HCT116 (cell line): ENCODE measurements around the gene EIF3L. TPM values are rescaled to one million over a fixed set of nuclear protein-coding genes. Genes with fewer than 3 reads are reported as not detected.

Source experiments
- ATAC-seq: fragments of 200-7000 bp; cut with Tn5 transposase; 2 replicates; pipeline ENCODE4 v1.9.1; 2020; ENCODE audit warnings: mild to moderate bottlenecking, moderate library complexity
- BruUV-seq: library from RNA; stranded (reverse); fragments of 400-500 nt; replicated peaks from 2 replicates; lab custom pipeline; 2021; lab: Mats Ljungman, UMichigan
- CTCF ChIA-PET: fragments of 300-600 bp; sonication (Branson Sonifier 250); formaldehyde crosslinking; loops from one replicate; lab custom pipeline; 2021; ENCODE audit warnings: antibody characterized with exemption; lab: Charles Lee
- POLR2A ChIA-PET: fragments of 300-600, 350-600 bp; sonication (Branson Sonifier 250); formaldehyde crosslinking; loops from one replicate; lab custom pipeline; 2021; ENCODE audit warnings: antibody characterized with exemption; lab: Charles Lee
- RAD21 ChIA-PET, 2 experiments: fragments of 300-600 bp; sonication (Branson Sonifier 250); formaldehyde crosslinking; loops; one replicate each; lab custom pipeline; 2023; ENCODE audit warnings: low total read pairs in 2 of 2; ENCODE audit not compliant: uncharacterized antibody in 2 of 2, unreplicated experiment in 2 of 2, low non-redundant PET in 1 of 2; lab: Charles Lee
- DNase-seq: peaks from one replicate; pipeline ENCODE4 v3.0.0-alpha.2; 2010; ENCODE audit warnings: low read depth, low spot score
- H2AFZ ChIP-seq: fragments of 200-600 bp; shearing (Covaris generic), sonication (generic); 2 replicates; pipeline ENCODE4 v1.6.1; 2017; ENCODE audit warnings: low read depth, mixed run types, mixed read lengths, antibody characterized with exemption, low read length; ENCODE audit not compliant: poor library complexity, severe bottlenecking
- H3K27ac ChIP-seq: 2 replicates; pipeline ENCODE4 v1.5.1; 2012; ENCODE audit warnings: low read depth, low read length
- H3K27me3 ChIP-seq: fragments of 200-600 bp; sonication (generic); 2 replicates; pipeline ENCODE4 v1.6.1; 2016; ENCODE audit warnings: mixed run types, low read length, mixed read lengths; ENCODE audit not compliant: insufficient read depth
- H3K36me3 ChIP-seq, 2 experiments: fragments of 200-500 bp in 1 of 2; fragments of 200-600 bp in 1 of 2; sonication (Bioruptor generic) in 1 of 2; sonication (generic) in 1 of 2; 2 replicates each; pipeline versions ENCODE4 v1.5.1 to v1.6.1; 2014 to 2016; ENCODE audit warnings: low read length in 2 of 2, inconsistent platforms in 1 of 2, mixed read lengths in 1 of 2, mixed run types in 1 of 2; ENCODE audit not compliant: insufficient read depth in 2 of 2, control insufficient read depth in 1 of 2
- H3K4me1 ChIP-seq, 2 experiments: fragments of 200-600 bp in 1 of 2; sonication (generic) in 1 of 2; 2 replicates each; pipeline versions ENCODE4 v1.5.1 to v1.6.1; 2012 to 2017; ENCODE audit warnings: low read length in 2 of 2, inconsistent platforms in 1 of 2, mild to moderate bottlenecking in 1 of 2, mixed read lengths in 1 of 2, mixed run types in 1 of 2, moderate library complexity in 1 of 2; ENCODE audit not compliant: insufficient read depth in 2 of 2, control insufficient read depth in 1 of 2
- H3K4me2 ChIP-seq: fragments of 200-600 bp; sonication (generic); 2 replicates; pipeline ENCODE4 v1.6.1; 2017; ENCODE audit warnings: mixed run types, low read length, mixed read lengths
- H3K4me3 ChIP-seq, 2 experiments: fragments of 200-600 bp in 1 of 2; sonication (generic) in 1 of 2; replicated peaks in 1 of 2; 2 replicates each; pipeline ENCODE4 v1.5.1; 2011 to 2016; ENCODE audit warnings: low read length in 2 of 2, control low read depth in 1 of 2, low read depth in 1 of 2, mild to moderate bottlenecking in 1 of 2, mixed read lengths in 1 of 2, mixed run types in 1 of 2
- H3K79me2 ChIP-seq: fragments of 200-600 bp; sonication (generic); 2 replicates; pipeline ENCODE4 v1.6.1; 2017; ENCODE audit warnings: mild to moderate bottlenecking, mixed run types, low read length, moderate library complexity, mixed read lengths; ENCODE audit not compliant: insufficient read depth
- H3K9ac ChIP-seq: fragments of 200-600 bp; sonication (generic); 2 replicates; pipeline ENCODE4 v1.6.1; 2016; ENCODE audit warnings: low read length, mixed read lengths
- H3K9me2 ChIP-seq: fragments of 200-600 bp; sonication (generic), shearing (Covaris generic); 2 replicates; pipeline ENCODE4 v1.6.1; 2017; ENCODE audit warnings: mixed run types, mild to moderate bottlenecking, moderate library complexity; ENCODE audit not compliant: insufficient read depth
- H3K9me3 ChIP-seq, 2 experiments: fragments of 200-500 bp in 1 of 2; fragments of 200-600 bp in 1 of 2; sonication (Bioruptor generic) in 1 of 2; sonication (generic) in 1 of 2; 2 replicates each; pipeline ENCODE4 v1.6.1; 2014 to 2017; ENCODE audit warnings: low read length in 2 of 2, mixed read lengths in 2 of 2, inconsistent platforms in 1 of 2, low read depth in 1 of 2, mild to moderate bottlenecking in 1 of 2, mixed run types in 1 of 2, moderate library complexity in 1 of 2; ENCODE audit not compliant: control insufficient read depth in 1 of 2, insufficient read depth in 1 of 2
- H4K20me1 ChIP-seq: fragments of 200-600 bp; sonication (generic), shearing (Covaris generic); 2 replicates; pipeline ENCODE4 v1.6.1; 2017; ENCODE audit warnings: mixed run types, mild to moderate bottlenecking, moderate library complexity; ENCODE audit not compliant: insufficient read depth
- CBX3 ChIP-seq: IDR thresholded peaks from 2 replicates; pipeline ENCODE4 v1.6.1; 2012; ENCODE audit warnings: low read depth
- CTCF ChIP-seq, 3 experiments: fragments of 200-600 bp in 1 of 3; sonication (generic) in 1 of 3; IDR thresholded peaks in 2 of 3; conservative IDR thresholded peaks in 1 of 3; 2 replicates each; pipeline ENCODE4 v1.5.1; 2012 to 2017; ENCODE audit warnings: low read depth in 2 of 3, low read length in 2 of 3, antibody characterized with exemption in 1 of 3, borderline replicate concordance in 1 of 3, control low read depth in 1 of 3, mild to moderate bottlenecking in 1 of 3, mixed read lengths in 1 of 3, mixed run types in 1 of 3, moderate library complexity in 1 of 3; ENCODE audit not compliant: insufficient read depth in 1 of 3
- ELF1 ChIP-seq: IDR thresholded peaks from 2 replicates; pipeline ENCODE4 v1.6.1; 2012; ENCODE audit warnings: low read depth, borderline replicate concordance
- EZH2 ChIP-seq: fragments of 200-600 bp; sonication (generic); IDR thresholded peaks from 2 replicates; pipeline ENCODE4 v1.6.1; 2017; ENCODE audit warnings: antibody characterized with exemption, mixed run types
- FOSL1 ChIP-seq: IDR thresholded peaks from 2 replicates; pipeline ENCODE4 v1.6.1; 2012; ENCODE audit warnings: low read depth
- JUND ChIP-seq: IDR thresholded peaks from 2 replicates; pipeline ENCODE4 v1.6.1; 2012
- POLR2A ChIP-seq: IDR thresholded peaks from 2 replicates; pipeline ENCODE4 v1.7.0; 2011; ENCODE audit warnings: borderline replicate concordance; ENCODE audit not compliant: insufficient read depth, insufficient read length; ENCODE audit errors: extremely low read depth
- RAD21 ChIP-seq: IDR thresholded peaks from 2 replicates; pipeline ENCODE4 v1.6.1; 2012; ENCODE audit warnings: low read depth, mild to moderate bottlenecking
- REST ChIP-seq: IDR thresholded peaks from 2 replicates; pipeline ENCODE4 v1.6.1; 2012; ENCODE audit warnings: low read depth
- SIN3A ChIP-seq: IDR thresholded peaks from 2 replicates; pipeline ENCODE4 v1.6.1; 2012; ENCODE audit warnings: low read depth
- SP1 ChIP-seq: IDR thresholded peaks from 2 replicates; pipeline ENCODE4 v1.6.1; 2012; ENCODE audit warnings: low read depth
- TCF7L2 ChIP-seq: IDR thresholded peaks from 2 replicates; pipeline ENCODE4 v1.7.0; 2011; ENCODE audit warnings: borderline replicate concordance, inconsistent platforms; ENCODE audit not compliant: insufficient read depth, insufficient read length; ENCODE audit errors: extremely low read depth
- YY1 ChIP-seq: IDR thresholded peaks from 2 replicates; pipeline ENCODE4 v1.6.1; 2011; ENCODE audit warnings: low read length, low read depth, moderate library complexity, mild to moderate bottlenecking; ENCODE audit not compliant: insufficient replicate concordance; ENCODE audit errors: extremely low read depth
- ZFX ChIP-seq: fragments of 450-650 bp; IDR thresholded peaks from 2 replicates; pipeline ENCODE4 v1.6.1; 2017
- intact Hi-C: fragments of 100-400 bp; cut with micrococcal nuclease; formaldehyde crosslinking; loops from 2 replicates; pipeline ENCODE4 v1.10.0; 2022
- total RNA-seq: library from RNA; stranded (reverse); gene quantifications from one replicate; pipeline ENCODE4 v1.2.1, GENCODE V29; 2021; ENCODE audit not compliant: unreplicated experiment
- TF ChIP-seq, protein P1 (sequence below): IDR thresholded peaks from 2 replicates; pipeline ENCODE4 v1.6.1; 2012

The EIF3L gene
- total RNA-seq, 1 experiment from 2014 or later, result 687 TPM

DNA sequence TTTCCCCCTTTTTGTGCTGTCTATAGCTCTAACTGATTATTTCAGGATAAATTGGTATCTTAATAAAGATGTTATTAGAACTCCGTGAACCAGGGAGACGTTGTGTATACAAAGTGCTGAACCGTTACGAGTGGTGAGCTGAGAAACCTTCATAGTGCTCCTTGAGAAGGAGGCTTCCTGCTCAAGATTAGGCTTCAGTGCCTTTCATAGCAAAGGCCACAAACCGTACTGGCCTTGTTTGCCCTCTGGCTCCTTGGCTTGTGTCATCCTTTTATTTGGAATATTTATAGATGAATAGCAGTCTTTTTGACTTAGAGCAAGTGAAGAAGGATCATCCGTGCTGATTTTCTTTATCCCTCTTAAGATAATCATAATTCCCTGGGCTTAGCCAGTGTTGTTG is 16.3 kb downstream of the EIF3L start:
- intact Hi-C loops, result no loop called here
- Histone ChIP-seq H3K4me3 (no peak overlapping the region), H2AFZ (no peak overlapping the region), H3K9ac (no peak overlapping the region), H3K27ac (no peak overlapping the region), H3K4me1 (peaks cover 0 to 5% of the 10 kb centered on the region in 2 experiments; a peak in 2 of 4 replicates), H4K20me1 (peaks cover 10% of the 10 kb centered on the region), H3K9me3 (no peaks in the 10 kb centered on the region), H3K27me3 (no peaks in the 10 kb centered on the region), H3K4me2 (no peak overlapping the region), H3K79me2 (peaks cover 92% of the 10 kb centered on the region), H3K9me2 (no peaks in the 10 kb centered on the region), H3K36me3 (peaks cover 52 to 75% of the 10 kb centered on the region in 2 experiments)
- RAD21 ChIA-PET, result no interaction called here
- TF ChIP-seq TCF7L2 (no peak), EZH2 (no peak), SIN3A (no peak), POLR2A (no peak), SP1 (no peak), REST (no peak), RAD21 (no peak), CBX3 (no peak), YY1 (no peak), ZFX (no peak), FOSL1 (no peak), CTCF (IDR thresholded peaks at IDR 0.05 in 2 of 3, conservative IDR thresholded peaks at IDR 0.05 in 1 of 3; ENCODE audit: borderline replicate concordance in 1 of 3, insufficient read depth in 1 of 3, low read depth in 2 of 3, low read length in 2 of 3) (no peak), JUND (no peak), ELF1 (no peak)
- TF ChIP-seq, protein P1, sequence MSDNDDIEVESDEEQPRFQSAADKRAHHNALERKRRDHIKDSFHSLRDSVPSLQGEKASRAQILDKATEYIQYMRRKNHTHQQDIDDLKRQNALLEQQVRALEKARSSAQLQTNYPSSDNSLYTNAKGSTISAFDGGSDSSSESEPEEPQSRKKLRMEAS, result no peak
- no peak for DNase-seq
- ATAC-seq, result no peak
- no TSS peak for BruUV-seq
- POLR2A ChIA-PET, result no interaction called here
- CTCF ChIA-PET, result no interaction called here
